NCI-H1930 (cell line): ENCODE results near the gene DNAH10.
"Not testable (repeated sequence)": the region's sequence is repeated elsewhere in the genome, so short reads cannot be mapped to it uniquely, and the experiment has no call there.

Source experiments
- DNase-seq, 2 experiments: peaks; one replicate each; lab custom pipeline; 2025; lab: John Stamatoyannopoulos, UW

The DNAH10 gene

DNA sequence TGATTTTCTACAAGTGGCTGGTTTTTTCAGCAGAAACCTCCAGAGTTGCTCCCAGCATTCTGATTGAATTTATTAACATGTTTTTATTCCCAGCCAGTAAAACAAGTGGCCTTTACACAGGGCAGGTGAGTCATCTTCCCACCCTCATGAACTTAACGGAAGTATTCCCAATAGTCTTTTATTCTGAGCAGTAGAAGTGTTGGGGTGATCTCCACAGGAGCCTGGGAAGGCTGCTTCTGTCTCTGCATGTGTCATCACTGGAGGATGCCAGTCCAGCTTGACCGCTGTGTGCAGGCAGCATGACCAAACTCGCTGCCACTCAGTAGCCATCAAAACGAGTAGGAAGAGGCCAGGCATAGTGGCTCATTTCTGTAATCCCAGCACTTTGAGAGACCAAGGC lies 13.4 kb upstream of the DNAH10 start:
- DNase-seq = no peak

DNA sequence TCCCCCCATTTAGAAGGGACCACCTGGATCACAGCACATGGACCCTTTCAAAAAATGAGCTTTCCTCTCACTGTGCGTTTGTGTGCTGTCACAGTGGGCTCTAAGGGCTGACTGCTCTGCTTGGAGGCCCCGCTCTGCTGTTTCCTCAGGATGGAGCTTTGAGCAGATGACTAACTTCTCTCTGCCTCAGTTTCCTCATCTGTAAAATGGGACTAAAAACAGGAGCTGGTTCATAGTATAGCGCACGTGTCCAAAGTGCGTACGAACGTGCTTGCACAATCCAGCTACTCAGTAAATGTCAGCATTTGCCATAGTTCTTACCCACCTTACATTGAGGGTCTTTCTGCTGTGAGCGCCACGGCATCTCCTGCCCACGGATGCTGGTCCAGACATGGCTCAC lies 12.7 kb upstream of the DNAH10 start:
- DNase-seq = no peak

DNA sequence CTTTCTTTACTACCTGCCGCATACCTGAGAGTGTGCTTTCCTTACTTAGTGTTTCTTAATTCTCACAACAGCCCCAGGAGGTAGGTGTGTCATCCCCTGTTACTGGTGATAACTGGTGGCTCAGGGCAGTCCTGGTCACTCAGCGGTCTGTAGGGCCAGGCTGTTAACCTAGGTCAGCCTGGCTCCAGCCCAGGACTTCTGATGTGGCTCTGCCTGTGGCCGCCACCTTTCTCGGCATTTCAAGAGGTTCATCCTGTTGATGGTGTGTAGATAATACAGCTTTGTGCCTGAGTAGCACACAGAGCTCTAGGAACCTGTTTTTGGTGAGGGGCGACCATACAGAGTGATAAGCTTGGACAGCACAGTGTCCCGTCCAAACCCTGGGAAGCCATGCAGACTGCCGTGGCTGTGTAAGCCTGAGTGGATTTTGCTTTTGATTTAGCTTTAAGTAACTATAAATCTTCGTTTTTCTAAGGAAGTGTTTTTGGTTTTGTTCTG lies 11.9 kb upstream of the DNAH10 start:
- DNase-seq = no peak

DNA sequence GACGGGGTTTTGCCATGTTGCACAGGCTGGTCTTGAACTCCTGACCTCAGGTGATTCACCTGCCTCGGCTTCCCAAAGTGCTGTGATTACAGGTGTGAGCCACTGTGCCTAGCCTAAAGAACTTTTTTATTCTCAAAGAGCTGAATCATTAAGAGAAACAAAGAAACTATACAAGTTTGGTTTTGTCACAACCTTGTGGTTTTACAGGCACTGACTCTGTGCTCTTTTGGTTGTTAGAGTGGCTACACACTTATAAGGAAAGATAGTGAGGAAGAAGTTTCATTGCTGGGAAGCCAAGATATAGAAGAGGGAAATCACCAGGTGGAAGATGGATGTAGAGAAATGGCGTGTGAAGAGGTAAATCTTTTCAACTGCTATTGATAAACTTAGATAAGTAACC lies 10.1 kb upstream of the DNAH10 start:
- DNase-seq = no peak

DNA sequence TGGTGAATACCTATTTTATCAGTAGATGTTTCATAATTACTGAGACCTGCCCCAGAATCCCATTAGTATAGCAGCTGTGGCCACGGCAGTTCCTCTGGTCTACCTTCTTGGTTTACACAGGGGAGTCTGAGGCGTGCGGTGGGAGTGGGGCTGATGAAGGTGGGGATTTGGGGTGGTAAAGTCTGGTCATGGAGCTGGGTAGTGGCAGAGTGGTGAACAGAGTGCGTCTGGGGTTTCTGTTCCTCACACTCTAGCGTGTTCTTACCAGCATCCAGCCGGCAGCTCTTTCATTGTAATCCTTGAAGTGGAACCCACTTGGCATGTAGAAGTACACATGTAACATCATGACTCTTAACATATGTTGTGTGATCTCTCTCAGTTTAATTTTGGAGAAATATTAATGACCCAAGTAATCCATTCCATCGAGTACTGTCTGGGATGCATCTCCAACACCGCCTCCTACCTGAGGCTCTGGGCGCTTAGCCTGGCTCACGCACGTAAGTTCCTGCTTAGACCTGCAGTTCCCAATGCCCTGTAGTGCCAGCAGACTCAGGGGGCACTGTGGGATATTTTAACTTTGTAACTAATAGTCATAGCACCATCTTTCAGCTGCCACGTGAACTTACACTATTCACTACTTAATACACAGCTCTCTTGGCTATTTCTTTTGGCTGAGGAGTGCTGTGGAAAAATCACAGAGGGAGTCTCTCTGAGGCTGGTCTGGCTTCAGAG lies 7.9 kb upstream of the DNAH10 start:
- DNase-seq = no peak

DNA sequence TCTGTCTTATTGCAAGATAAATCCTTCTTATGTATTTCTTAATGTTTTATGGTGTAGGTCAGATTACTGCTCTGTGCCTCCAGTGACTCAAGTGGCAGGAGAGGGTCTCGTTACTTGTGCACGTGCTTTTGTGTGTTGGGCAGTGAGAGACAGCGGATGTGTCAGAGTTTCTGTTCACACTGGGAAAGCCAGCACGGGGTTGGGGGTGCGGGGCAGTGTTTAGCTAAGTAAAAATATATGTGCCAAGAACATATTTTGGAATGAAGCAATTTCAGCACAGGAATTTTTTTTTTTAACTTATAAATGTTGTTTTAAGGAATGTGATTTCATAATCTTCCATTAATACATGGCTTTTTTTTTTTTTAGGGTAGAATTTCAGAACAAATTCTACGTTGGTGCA lies 4.5 kb upstream of the DNAH10 start:
- no peak for DNase-seq

DNA sequence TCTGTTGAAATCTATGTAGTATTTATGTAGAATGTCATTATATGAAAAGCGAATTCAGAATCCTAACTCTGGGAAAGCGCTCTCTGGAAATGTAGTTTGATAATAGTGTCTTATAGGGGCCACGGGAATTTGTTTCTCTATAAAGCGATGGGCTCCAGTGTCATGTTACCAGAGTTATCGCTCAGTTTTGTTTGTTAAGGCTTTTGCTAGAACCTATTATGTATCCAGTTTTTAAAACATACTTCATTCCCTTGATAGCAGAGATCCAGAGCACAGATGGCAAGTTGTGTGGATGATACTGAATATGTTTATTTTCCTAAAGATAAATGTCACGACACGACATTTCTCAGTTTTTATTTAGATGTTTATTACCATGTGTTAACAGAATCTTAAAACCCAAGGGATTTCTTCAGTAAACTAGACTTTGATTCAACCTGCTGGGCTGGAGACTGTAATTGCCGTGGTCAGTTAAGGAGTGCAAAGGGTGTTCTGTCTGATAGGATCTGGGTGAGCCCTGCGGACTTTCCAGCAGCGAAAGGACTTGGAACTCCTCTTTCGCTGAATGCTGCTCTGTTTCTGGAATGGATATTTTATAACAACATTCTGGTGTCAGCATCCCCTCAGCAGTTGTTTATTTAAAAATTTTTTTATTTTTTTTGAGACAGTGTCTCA lies 1.7 kb upstream of the DNAH10 start:
- no peak for DNase-seq

DNA sequence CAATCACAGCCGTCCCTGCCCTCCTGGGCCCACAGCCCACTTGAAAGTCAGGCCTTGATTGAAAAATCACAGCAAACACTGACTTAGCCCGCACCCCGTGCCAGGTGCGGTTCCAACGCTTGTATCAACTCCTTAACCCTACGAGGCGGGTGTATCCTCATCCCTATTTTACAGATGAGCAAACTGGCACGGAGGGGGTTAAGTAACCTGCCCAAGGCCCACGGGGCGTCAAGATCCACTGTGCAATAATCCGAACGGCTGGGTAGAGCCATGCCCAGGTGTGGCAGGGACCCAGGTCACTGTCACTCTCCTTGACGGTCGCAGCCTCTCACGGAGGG lies 583 bp downstream of the DNAH10 start:
- no peak for DNase-seq

DNA sequence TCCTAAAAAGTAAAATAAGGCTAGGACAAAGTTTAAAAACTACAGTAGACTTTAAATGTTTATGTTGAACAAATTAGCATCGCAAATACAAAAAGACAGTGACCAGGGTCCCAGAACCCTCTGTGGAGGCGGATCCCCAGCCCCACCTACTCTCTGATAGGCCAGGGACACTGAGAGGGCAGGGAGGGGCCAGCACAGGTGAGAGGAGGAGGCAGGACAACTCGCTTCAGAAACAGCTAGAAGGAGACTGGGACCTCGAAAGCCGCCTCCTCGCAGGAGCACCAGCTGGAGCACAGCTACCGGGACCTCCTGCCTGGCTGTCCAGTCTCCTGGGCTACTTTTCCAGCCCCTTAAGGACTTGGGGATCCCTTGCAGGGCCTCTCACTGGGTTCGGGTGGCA lies 992 bp downstream of the DNAH10 start:
- DNase-seq = no peak

DNA sequence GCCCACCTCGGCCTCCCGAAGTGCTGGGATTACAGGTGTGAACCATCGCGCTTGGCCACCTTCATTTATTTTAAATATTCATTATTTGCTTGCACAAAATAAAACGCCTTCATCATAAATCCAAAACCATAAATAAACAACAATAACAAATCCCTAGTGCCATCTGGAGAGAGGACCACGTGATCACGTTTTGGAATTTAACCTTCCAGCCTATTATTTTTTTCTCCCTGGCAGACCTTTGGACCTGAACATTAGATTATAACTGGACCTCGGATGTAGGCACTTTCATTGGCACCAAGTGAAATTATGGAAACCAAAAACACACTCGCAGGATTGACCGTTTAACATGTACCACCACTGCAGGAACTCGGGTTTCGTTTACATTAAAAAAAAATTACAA lies 2.0 kb downstream of the DNAH10 start:
- DNase-seq = no peak

DNA sequence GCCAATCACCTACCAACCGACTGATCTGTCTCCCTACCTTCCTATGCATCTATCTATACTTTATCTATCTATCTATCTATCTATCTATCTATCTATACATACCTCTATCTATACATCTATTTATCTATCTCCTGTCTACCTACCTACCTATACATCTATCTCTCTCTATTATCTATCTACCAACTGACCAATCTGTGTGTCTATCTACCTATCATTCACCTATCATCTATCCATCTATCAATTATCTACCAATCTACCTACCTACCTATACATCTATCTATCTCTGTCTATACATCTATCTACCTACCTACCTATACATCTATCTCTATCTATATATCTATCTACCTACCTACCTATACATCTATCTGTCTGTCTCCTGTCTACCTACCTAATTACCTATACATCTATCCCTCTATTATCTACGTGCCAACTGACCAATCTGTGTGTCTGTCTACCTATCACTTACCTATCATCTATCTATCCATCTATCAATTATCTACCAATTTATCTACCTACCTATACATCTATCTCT lies 3.5 kb downstream of the DNAH10 start:
- no peak for DNase-seq

DNA sequence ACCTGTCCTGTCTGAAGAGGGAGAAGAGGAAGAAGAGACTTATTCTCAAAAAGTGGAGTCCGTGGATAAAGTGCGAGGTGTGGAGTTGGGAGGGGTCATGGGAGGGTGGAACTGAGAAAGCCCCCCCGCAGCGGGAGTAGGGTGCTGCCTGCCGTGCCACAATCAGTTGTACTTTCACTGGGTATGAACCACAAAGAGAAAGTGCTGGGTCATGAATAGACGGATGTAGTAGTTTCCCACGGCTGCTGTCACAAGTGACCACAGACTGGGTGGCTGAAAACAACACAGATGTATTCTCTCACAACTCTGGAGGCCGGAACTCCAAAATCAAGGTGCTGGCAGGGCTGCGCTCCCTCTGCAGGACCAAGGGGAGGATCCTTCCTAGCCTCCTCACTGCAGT lies 5.5 kb downstream of the DNAH10 start:
- no peak for DNase-seq

DNA sequence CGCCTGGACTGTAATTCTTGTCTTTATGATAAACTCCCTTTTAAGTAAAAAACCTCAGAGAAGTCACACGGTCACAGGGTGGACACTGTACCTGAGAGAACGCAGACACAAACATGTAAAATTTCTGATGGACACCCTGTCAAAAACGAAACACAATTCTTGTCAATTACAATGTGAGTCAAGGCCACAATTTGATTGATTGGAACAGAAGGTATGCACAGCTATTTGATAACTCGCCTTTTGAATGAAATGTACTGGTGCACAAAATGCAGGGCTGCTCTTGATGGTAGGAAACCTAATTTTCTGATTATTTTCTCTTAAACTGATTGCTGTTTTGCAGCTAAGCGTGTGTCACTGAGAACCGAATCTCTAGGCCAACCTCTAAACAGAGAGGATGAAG lies 9.2 kb downstream of the DNAH10 start:
- no peak for DNase-seq

DNA sequence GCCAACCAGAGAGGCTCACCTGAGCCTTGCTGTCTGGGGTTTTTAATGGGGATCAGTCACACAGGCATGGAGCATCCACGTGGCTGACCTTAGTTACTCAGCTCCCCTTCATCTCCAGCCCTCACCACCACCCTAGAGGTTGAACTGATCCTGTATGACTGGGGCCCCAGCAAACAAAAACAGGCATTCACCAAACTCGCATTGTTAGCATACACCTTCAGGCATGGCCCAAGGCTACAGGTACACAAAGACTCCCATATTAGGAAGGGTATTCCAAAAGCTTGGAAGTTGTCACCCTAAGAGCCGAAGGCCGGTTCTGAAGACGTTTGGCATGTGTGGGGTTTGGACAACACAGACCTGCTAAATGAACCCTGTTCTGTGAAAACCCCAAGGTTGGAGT lies 10.0 kb downstream of the DNAH10 start:
- no peak for DNase-seq

DNA sequence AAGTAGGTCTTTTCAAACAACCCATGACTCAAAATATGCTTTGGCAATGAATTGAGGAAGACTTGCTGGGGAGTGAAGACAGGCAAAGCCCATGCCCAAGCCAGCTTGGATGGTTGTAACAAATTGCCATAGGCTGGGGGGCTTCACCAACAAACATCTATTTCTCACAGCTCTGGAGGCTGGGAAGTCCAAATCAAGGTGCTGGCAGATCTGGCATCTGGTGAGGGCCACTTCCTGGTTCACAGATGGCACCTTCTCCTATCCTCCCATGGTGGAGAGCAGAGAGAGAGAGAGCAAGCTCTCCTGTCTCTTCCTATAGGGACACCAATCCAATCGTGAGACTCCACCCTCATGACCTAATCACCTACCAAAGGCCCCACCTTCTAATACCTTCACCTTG lies 11.3 kb downstream of the DNAH10 start:
- DNase-seq = no peak

DNA sequence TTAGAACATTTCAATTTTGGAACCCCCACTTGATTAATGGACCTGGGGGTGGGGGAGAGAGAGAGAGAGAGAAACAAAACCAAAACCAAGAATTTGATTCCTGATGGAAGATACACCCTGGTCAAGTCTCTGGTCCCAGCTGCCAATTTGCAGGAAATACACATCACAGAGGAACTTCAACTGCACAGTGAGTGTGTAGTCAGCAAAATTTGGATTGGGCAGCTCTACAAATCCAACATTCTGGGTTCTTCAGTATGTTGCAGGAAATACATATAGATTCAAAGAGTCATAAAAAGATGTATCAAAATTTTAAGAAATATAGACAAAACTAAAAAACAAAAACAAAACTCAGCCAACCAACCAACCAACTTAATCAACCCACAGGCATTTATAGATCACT lies 17.4 kb downstream of the DNAH10 start:
- no peak for DNase-seq

DNA sequence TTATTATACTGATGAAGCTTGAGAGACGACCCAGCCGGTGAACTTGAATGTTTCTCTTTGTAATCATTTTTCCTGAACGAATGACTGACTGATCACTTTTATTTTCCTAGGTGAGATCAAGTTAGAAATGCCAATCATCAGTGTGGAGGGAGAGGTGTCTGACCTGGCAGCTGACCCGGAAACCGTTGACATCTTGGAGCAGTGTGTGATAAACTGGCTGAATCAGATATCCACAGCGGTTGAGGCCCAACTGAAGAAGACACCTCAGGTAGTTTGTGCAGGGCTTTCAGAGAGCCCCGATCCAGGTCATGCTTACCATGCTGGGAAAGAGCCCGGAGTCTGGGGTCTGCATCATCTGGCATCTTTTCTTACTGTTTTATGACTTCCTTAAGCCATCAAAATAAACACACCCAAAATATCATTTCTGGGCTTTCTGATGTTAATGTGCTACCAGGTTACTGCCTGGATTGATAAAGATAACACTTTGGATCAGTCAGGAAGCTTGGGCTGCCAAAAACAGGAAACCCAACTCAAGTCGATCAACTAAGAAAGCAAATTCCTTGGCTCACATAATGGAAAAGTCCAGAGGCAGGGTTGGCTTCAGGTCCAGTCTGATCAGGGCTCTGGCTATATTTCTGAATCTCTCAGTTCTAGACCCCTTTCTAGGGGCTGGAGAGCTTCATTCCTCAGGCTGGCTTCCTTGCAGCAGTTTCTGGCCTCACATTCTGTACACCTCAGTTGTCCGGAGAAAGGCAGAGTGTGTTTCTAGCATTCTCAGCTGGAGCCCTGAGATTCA lies 21.1 kb downstream of the DNAH10 start:
- no peak for DNase-seq

DNA sequence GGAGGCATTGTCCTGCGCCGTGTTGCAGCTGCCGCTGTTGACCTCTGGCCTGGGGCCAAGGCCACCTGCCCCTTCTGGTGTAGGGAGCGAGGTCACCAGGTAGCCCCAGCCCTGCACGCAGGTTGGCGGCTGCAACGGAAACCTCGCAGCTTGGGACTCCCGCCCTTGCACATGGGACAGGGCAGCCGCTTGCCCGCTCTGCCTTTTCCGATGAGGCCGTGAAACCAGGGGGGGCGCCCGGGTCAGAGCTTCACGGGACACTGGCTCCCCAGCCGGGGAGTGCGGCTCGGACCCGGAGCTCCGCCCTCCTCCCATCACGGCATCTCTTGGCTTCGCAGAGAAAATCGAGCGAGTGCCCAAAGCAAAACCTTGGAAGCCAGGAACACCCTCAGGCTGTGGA lies 25.4 kb downstream of the DNAH10 start:
- no peak for DNase-seq

DNA sequence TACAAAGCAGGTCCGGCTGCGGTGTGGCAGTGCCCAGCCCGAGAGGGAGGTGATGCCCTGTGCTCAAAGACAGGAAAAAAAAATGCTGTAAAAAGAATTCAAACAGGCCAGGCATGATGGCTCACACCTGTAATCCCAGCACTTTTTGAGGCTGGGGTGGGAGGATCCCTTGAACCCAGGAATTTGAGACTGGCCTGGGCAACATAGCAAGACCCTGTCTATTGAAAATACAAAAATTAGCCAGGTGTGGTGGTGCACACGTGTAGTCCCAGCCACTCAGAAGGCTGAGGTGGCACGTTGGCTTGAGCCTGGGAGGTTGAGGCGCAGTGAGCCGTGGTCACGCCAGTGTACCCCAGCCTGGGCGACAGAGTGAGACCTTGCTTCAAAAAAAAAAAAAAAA lies 26.4 kb downstream of the DNAH10 start:
- no peak for DNase-seq

DNA sequence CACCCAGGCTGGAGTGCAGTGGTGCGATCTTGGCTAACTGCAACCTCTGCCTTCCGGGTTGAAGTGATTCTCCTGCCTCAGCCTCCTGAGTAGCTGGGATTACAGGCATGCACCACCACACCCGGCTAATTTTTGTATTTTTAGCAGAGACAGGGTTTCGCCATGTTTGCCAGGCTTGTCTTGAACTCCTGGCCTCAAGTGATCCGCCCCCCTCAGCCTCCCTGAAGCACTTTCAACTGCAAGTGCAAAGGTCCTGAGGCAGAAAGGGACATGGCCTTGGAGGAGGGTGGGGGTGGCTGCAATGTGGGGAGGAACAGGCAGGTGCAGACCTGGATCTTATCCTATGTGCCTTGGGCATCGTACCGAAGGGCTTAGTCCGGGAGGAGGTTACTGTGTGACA lies 27.3 kb downstream of the DNAH10 start:
- not testable (repeated sequence) for DNase-seq

DNA sequence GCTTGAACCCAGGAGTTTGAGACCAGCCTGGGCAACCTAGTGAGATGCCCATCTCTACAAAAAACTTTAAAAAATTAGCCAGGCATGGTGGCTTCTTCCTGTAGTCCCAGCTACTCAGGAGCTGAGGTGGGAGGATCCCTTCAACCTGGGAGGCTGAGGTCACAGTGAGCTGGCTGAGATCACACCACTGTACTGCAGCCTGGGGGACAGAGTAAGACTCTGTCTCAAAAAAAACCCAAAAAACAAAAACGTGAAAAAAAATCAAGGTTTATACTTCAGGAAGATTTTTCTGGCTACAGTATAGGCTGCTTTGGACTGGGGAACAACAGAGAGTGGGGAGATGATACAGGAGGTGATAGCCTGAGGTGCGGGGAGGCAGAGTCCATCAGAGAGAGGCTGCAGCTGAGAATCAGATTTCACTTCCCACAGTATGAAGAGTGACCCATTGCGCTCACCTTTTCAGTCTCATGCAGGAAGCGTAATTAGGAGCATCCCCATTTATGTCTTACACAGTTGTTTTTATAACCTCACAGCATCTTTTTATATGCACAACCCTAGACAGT lies 28.9 kb downstream of the DNAH10 start:
- no peak for DNase-seq

DNA sequence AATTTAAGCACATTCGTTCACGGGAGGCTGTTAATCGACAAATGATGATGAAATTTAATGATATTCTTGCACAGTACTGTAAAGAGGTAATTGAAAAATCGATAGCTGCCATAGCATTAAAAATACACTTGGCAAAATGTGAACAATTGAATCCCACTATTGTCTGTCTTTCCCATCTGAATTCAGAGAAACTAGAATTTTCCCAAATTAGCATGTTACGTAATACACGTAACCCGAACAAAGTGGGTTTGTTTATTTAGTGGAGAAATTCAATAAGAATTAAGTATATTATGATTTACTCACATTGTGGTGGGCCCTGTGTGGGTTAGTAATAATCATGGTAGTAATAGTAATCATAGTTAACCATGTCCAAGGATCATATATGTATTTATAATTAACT lies 31.9 kb downstream of the DNAH10 start:
- DNase-seq = no peak

DNA sequence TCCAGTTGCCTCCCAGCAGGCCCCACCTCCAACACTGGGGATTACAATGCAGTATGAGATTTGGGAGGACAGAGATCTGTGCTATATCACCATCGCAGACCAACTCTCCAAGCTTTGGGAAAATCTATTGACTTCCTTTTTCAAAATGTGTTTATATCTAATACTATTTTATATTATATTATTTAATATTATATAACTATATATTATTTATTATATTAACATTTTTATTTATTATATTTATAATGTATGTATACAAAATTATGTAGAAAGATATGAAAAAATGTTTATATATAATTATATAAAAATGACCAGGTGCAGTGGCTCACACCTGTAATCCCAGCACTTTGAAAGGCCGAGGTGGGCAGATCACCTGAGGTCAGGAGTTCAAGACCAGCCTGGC lies 36.4 kb downstream of the DNAH10 start:
- no peak for DNase-seq
